ENCODE data around the gene SELENON.

Gene SELENON

GRCh38 chr1:25810341-25811299 is 10.6 kb downstream of the SELENON start:
- peak; percentile 33 for DNase-seq

- DNase-seq, result no peak
These were observed 11.5 kb downstream of the SELENON start for GRCh38 chr1:25811384-25812082.

- DNase-seq, result no peak
These were observed 13.2 kb downstream of the SELENON start for GRCh38 chr1:25813071-25813733.

- DNase-seq, result no peak
These were observed 13.9 kb downstream of the SELENON start for GRCh38 chr1:25813734-25814471.

GRCh38 chr1:25814549-25815087 is 14.6 kb downstream of the SELENON start:
- DNase-seq, result no peak

GRCh38 chr1:25815208-25816111 is 15.5 kb downstream of the SELENON start:
- no peak for DNase-seq

- DNase-seq, result no peak
These were observed 16.2 kb downstream of the SELENON start for GRCh38 chr1:25816112-25816718.

GRCh38 chr1:25817840-25818501 is 18.0 kb downstream of the SELENON start:
- no peak for DNase-seq

- no peak for DNase-seq
These were observed 18.6 kb downstream of the SELENON start for GRCh38 chr1:25818569-25818968.

- DNase-seq, result peak; percentile 82
These were observed 19.7 kb downstream of the SELENON start, which contains the start of gene MTFR1L for GRCh38 chr1:25819491-25820246. MTFR1L (plus strand) TSS chr1:25819954; CDS start chr1:25823105, 3,151 bp downstream.

- no peak for DNase-seq
These were observed 20.5 kb downstream of the SELENON start for GRCh38 chr1:25820247-25821111.

- no peak for DNase-seq
These were observed 21.1 kb downstream of the SELENON start for GRCh38 chr1:25821112-25821476.

GRCh38 chr1:25821630-25822091 is 21.7 kb downstream of the SELENON start:
- no peak for DNase-seq

- DNase-seq, result no peak
These were observed 25.6 kb downstream of the SELENON start for GRCh38 chr1:25825605-25826004.

- DNase-seq, result no peak
These were observed 26.6 kb downstream of the SELENON start for GRCh38 chr1:25826571-25826970.

GRCh38 chr1:25828491-25828890 is 28.5 kb downstream of the SELENON start:
- DNase-seq, result no peak

GRCh38 chr1:25829046-25829445 is 29.1 kb downstream of the SELENON start:
- DNase-seq, result no peak

GRCh38 chr1:25831569-25832196 is 31.7 kb downstream of the SELENON start:
- no peak for DNase-seq

Data from NCI-H2029 (cell line).